MCF 10A (cell line): ENCODE data around the gene ARHGEF16. TPM values are rescaled to one million over a fixed set of nuclear protein-coding genes. Genes with fewer than 3 reads are reported as not detected.

Experiments
- BruUV-seq: library from RNA; stranded (reverse); fragments of 400-500 nt; replicated peaks from 2 replicates; lab custom pipeline; 2021; lab: Mats Ljungman, UMichigan
- CTCF ChIA-PET: fragments of 300-600 bp; sonication (Branson Sonifier 250); formaldehyde crosslinking; extraction: SDS; loops from one replicate; lab custom pipeline; 2021; ENCODE audit warnings: antibody characterized with exemption, inconsistent platforms; lab: Yijun Ruan, JAX
- POLR2A ChIA-PET: fragments of 300-600, 350-650 bp; sonication (Branson Sonifier 250); formaldehyde crosslinking; extraction: SDS; loops from one replicate; lab custom pipeline; 2020; ENCODE audit warnings: antibody characterized with exemption, inconsistent platforms; lab: Yijun Ruan, JAX
- DNase-seq: peaks from one replicate; pipeline ENCODE4 v3.0.0-alpha.2; 2018; ENCODE audit not compliant: unreplicated experiment
- H3K27ac Mint-ChIP-seq: one replicate; pipeline ENCODE4 v1.8.0; 2022; ENCODE audit warnings: mild to moderate bottlenecking, low read depth, mixed read lengths; ENCODE audit not compliant: unreplicated experiment
- H3K27me3 Mint-ChIP-seq: one replicate; pipeline ENCODE4 v1.8.0; 2022; ENCODE audit warnings: mixed read lengths; ENCODE audit not compliant: insufficient read depth, unreplicated experiment
- H3K36me3 Mint-ChIP-seq: one replicate; pipeline ENCODE4 v1.8.0; 2022; ENCODE audit warnings: mild to moderate bottlenecking, moderate library complexity, mixed read lengths; ENCODE audit not compliant: insufficient read depth, unreplicated experiment
- H3K4me1 Mint-ChIP-seq: one replicate; pipeline ENCODE4 v1.8.0; 2022; ENCODE audit warnings: mixed read lengths; ENCODE audit not compliant: insufficient read depth, unreplicated experiment
- H3K4me3 Mint-ChIP-seq: one replicate; pipeline ENCODE4 v1.8.0; 2022; ENCODE audit warnings: mild to moderate bottlenecking, moderate library complexity, mixed read lengths; ENCODE audit not compliant: unreplicated experiment
- H3K9me3 Mint-ChIP-seq: one replicate; pipeline ENCODE4 v1.8.0; 2022; ENCODE audit warnings: mixed read lengths; ENCODE audit not compliant: unreplicated experiment
- CTCF ChIP-seq: fragments of 200-600 bp; IDR thresholded peaks from one replicate; pipeline ENCODE4 v1.8.0; 2022; ENCODE audit warnings: antibody characterized with exemption, mild to moderate bottlenecking; ENCODE audit not compliant: unreplicated experiment
- intact Hi-C: fragments of 100-400 bp; cut with micrococcal nuclease; formaldehyde crosslinking; loops from 2 replicates; pipeline ENCODE4 v1.14.1; 2022
- total RNA-seq: library from RNA; stranded (reverse); gene quantifications from 2 replicates; pipeline ENCODE4 v1.2.3, GENCODE V29; 2022

The ARHGEF16 gene
- total RNA-seq, 1 experiment from 2014 or later: 8.6 TPM

DNA sequence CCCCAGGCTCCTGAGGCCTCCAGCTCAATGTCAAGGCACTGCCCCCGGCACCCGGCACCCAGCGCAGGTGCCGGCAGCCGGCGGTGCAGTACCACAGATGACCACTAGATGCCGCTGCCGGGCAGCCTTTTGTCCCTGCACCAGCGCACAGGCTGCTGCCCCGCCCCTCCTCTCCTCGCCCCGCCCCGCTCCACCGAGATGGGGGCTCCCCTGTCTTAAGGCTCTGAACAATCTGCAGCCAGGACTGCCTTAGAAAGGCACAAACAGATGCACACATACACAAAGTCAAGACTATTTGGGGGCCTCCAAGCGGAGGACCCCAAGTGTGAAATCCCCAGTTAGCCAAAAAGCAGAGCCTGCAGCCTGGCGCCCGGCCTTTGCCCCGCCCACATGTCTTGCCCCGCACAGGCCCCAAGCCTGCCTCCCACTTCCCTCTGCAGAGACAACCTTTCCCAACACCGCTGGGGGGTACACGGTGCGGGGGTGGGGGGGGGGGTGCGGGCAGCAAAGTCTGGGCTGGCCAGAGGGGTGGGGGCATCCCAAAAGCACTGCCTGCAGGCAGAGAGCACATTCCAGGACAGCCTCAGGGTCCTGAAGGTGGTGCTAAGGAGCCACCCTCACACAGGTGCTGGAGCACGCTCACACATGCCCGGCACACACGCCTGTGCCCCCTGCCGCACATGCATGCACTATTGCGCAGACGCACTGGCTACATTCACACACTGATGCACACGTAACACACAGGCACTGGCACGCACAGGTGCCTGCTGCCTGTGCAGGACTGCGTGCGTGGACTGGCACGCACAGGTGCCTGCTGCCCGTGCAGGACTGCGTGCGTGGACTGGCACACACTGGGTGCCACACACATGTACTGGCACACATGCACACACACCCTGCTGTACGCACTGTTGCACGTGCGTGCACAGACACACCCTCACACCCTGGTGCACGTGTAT lies 37.1 kb downstream of the ARHGEF16 start:
- Mint-ChIP-seq H3K4me3 (no peak overlapping the region), H3K36me3 (no peaks in the 10 kb centered on the region), H3K27me3 (no peaks in the 10 kb centered on the region), H3K9me3 (peaks cover 10% of the 10 kb centered on the region), H3K4me1 (no peaks in the 10 kb centered on the region), H3K27ac (no peak overlapping the region)
- TF ChIP-seq CTCF: peak; percentile 99
- ChIA-PET CTCF (interaction anchor here (0.5 to 5.0 kb wide), 34 partner anchors 7 to 1720 kb away, joined by 3 to 84 read pairs (median 4); partner anchors contain the start of gene TPRG1L), POLR2A (interaction anchor here (0.8 to 1.2 kb wide), 2 partner anchors 128 to 131 kb away, joined by 3 to 4 read pairs; no protein-coding TSS in a partner anchor)
- DNase-seq: peak; percentile 66
- intact Hi-C loops: loop anchor here (1.0 to 10.0 kb wide), 3 partner anchors 73 to 128 kb away; no protein-coding TSS in a partner anchor
- no TSS peak for BruUV-seq

DNA sequence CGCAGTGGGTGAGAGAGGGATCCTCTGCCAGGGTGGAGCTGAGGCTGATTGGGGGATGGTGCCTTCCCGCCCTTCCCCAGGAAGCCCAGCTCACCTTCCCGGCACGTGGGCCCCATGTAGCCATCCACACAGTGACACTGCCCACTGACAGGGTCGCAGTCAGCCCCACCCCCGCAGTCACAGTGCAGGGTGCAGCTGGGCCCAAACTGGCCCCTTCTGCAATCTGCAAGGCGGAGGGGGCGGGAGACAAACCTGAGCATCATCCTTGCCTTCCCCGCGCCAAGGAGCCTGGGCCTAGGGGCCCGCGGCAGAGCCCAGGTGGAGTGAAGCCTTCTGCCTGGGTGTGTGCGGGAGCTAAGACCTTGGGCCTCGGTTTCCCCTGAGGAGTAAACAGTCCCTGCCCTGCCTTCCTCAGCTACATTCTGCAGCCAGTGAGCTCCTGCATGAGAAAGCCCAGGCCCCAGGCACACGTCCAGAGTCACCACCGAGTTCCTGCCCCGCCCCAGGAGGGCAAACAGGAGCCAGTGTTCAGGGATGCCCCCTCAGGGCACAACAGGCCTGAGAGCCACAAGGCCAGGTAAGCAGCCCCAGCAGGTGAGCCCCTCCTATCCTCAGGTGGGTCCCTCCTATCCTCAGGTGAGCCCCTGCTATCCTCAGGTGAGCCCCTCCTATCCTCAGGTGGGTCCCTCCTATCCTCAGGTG lies 38.2 kb downstream of the ARHGEF16 start:
- no peak for DNase-seq
- H3K4me1 Mint-ChIP-seq: no peaks in the 10 kb centered on the region
- no peaks in the 10 kb centered on the region for H3K36me3 Mint-ChIP-seq
- peaks cover 10% of the 10 kb centered on the region for H3K9me3 Mint-ChIP-seq
- TF ChIP-seq CTCF: no peak
- ChIA-PET POLR2A (interaction anchor here (1.2 kb wide), 1 partner anchor 126 kb away, joined by 4 read pairs; no protein-coding TSS in a partner anchor), CTCF (interaction anchor here (0.7 to 5.0 kb wide), 7 partner anchors 8 to 452 kb away, joined by 3 to 63 read pairs (median 5); partner anchors contain the start of gene TPRG1L)
- no peak overlapping the region for H3K27ac Mint-ChIP-seq
- H3K27me3 Mint-ChIP-seq: no peaks in the 10 kb centered on the region
- intact Hi-C loops: loop anchor here (10.0 kb wide), 1 partner anchor 72 kb away; no protein-coding TSS in a partner anchor
- no TSS peak for BruUV-seq
- no peak overlapping the region for H3K4me3 Mint-ChIP-seq

DNA sequence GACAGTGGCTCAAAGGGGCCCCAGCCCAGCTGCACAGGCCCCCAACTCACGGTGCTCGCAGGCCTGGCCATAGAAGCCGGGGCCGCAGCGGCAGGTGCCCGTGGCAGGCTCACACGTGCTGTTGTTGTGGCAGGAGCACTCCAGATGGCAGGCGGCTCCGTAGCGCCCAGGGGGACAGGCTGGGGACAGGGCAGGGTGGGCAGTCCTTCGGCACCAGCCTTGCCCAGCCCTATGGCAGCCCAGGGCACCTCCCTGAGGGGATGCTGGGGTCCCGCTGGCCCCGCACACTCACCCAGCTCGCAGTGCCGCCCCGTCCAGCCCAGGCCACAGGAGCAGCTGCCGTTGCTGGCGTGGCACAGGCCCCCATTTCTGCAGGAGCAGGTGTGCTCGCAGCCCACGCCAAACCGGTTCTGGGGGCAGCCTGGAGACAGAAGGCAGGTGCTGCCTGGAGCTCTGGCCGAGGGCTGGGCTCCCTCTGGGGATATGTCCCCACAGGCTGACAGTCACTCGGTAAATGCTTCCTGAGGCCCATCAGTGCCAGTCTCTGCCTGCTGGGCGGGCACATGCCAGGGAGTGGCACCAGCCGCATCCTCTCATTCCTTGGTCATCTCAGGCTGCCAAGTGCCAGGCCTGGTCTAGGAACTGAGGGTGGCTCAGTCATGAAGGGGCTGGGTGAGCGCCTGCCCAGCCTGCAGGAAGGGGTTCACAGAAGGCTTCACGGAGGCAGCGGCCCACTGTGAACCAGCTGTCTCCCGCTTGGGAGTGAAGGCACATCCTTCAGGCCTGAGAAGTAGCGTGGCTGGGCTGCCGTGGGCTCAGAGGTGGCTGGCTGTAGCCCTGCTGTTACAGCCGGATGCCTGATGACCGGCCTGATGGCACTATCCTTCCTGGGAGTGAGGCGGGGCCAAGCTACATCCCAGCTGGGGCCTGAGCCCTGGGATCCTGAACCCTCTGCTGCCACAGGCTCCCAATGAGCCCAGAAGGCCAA lies 40.1 kb downstream of the ARHGEF16 start:
- no peaks in the 10 kb centered on the region for H3K27me3 Mint-ChIP-seq
- H3K4me1 Mint-ChIP-seq: no peaks in the 10 kb centered on the region
- intact Hi-C loops: loop anchor here (10.0 kb wide), 1 partner anchor 70 kb away; no protein-coding TSS in a partner anchor
- no TSS peak for BruUV-seq
- no peak for DNase-seq
- POLR2A ChIA-PET: interaction anchor here (0.7 kb wide), 1 partner anchor 230 kb away, joined by 3 read pairs; no protein-coding TSS in a partner anchor
- no peak overlapping the region for H3K4me3 Mint-ChIP-seq
- no peak overlapping the region for H3K27ac Mint-ChIP-seq
- no peaks in the 10 kb centered on the region for H3K36me3 Mint-ChIP-seq
- CTCF ChIA-PET: interaction anchor here (0.6 to 5.0 kb wide), 2 partner anchors 115 to 126 kb away, joined by 5 to 63 read pairs; no protein-coding TSS in a partner anchor
- H3K9me3 Mint-ChIP-seq: no peaks in the 10 kb centered on the region
- TF ChIP-seq CTCF: no peak
